Measurements from ENCODE around the gene PLA2G10. TPM values are rescaled to one million over a fixed set of nuclear protein-coding genes. Genes with fewer than 3 reads are reported as not detected.
A peak's percentile ranks its signal among the peaks of the same experiment; 100 is the strongest.
"Not testable (repeated sequence)": the region's sequence is repeated elsewhere in the genome, so short reads cannot be mapped to it uniquely, and the experiment has no call there.

PLA2G10 gene
- polyA plus RNA-seq, 2 donors = 0.04 to 0.24 TPM

GRCh38 chr16:14667347-14668266, 26.5 kb downstream of the PLA2G10 start:
- peaks cover 10 to 16% of the 10 kb centered on the region in 2 donors for H3K36me3 ChIP-seq (ENCODE audit: control insufficient read depth in 2 of 2, insufficient read depth in 2 of 2, low read length in 1 of 2)
- no peak overlapping the region for H3K27ac ChIP-seq (ENCODE audit: low read depth in 2 of 2, low read length in 1 of 2)
- H3K27me3 ChIP-seq (ENCODE audit: control insufficient read depth in 1 of 2, insufficient read depth in 2 of 2, low read length in 2 of 2) = no peaks in the 10 kb centered on the region
- H3K4me1 ChIP-seq (ENCODE audit: control insufficient read depth in 2 of 2, insufficient read depth in 2 of 2, low read length in 1 of 2) = no peaks in the 10 kb centered on the region
- 80 to 89% methylated on average over 16 of the region's 16 CpGs for WGBS, 2 donors
- no peak overlapping the region for H3K4me3 ChIP-seq (ENCODE audit: low read depth in 1 of 2, low read length in 2 of 2)
- H3K9me3 ChIP-seq (ENCODE audit: control insufficient read depth in 2 of 2, insufficient read depth in 1 of 2, low read depth in 1 of 2, low read length in 1 of 2) = no peaks in the 10 kb centered on the region

GRCh38 chr16:14658063-14658462, 36.0 kb downstream of the PLA2G10 start:
- Histone ChIP-seq H3K36me3 (ENCODE audit: control insufficient read depth in 2 of 2, insufficient read depth in 2 of 2, low read length in 1 of 2) (peaks cover 12 to 17% of the 10 kb centered on the region in 2 donors), H3K27me3 (ENCODE audit: control insufficient read depth in 1 of 2, insufficient read depth in 2 of 2, low read length in 2 of 2) (no peaks in the 10 kb centered on the region), H3K27ac (ENCODE audit: low read depth in 2 of 2, low read length in 1 of 2) (no peak overlapping the region), H3K4me3 (ENCODE audit: low read depth in 1 of 2, low read length in 2 of 2) (no peak overlapping the region), H3K9me3 (ENCODE audit: control insufficient read depth in 2 of 2, insufficient read depth in 1 of 2, low read depth in 1 of 2, low read length in 1 of 2) (peaks cover 0 to 1% of the 10 kb centered on the region in 2 donors), H3K4me1 (ENCODE audit: control insufficient read depth in 2 of 2, insufficient read depth in 2 of 2, low read length in 1 of 2) (no peaks in the 10 kb centered on the region)
- WGBS, 2 donors = 77 to 85% methylated on average over 2 of the region's 2 CpGs

- Histone ChIP-seq H3K27me3 (ENCODE audit: control insufficient read depth in 1 of 2, insufficient read depth in 2 of 2, low read length in 2 of 2) (no peaks in the 10 kb centered on the region), H3K4me1 (ENCODE audit: control insufficient read depth in 2 of 2, insufficient read depth in 2 of 2, low read length in 1 of 2) (no peaks in the 10 kb centered on the region), H3K36me3 (ENCODE audit: control insufficient read depth in 2 of 2, insufficient read depth in 2 of 2, low read length in 1 of 2) (peaks cover 8 to 10% of the 10 kb centered on the region in 2 donors), H3K4me3 (ENCODE audit: low read depth in 1 of 2, low read length in 2 of 2) (no peak overlapping the region), H3K27ac (ENCODE audit: low read depth in 2 of 2, low read length in 1 of 2) (no peak overlapping the region), H3K9me3 (ENCODE audit: control insufficient read depth in 2 of 2, insufficient read depth in 1 of 2, low read depth in 1 of 2, low read length in 1 of 2) (peaks cover 0 to 1% of the 10 kb centered on the region in 2 donors)
- WGBS, 2 donors = 91 to 97% methylated on average over 2 of the region's 2 CpGs
Measured at GRCh38 chr16:14652726-14653125, 41.4 kb downstream of the PLA2G10 start.

DNA sequence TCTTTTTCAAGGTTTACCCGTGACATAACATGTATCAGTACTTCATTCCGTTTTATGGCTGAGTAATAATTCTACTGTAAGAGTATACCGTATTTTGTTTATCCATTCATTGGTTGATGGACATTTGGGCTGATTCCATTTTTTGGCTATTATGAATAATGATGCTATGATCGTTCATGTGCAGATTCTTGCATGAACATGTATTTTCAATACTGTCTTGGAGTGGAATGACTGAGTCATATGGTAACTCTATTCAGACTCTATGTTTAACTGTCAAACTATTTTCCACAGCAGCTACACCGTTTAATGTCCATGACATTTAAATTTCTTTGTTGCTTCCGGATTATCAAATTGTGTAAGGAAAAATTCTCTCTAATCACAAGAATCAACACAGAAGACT, 43.5 kb downstream of the PLA2G10 start:
- Histone ChIP-seq H3K36me3 (ENCODE audit: control insufficient read depth in 2 of 2, insufficient read depth in 2 of 2, low read length in 1 of 2) (peaks cover 4 to 12% of the 10 kb centered on the region in 2 donors), H3K27me3 (ENCODE audit: control insufficient read depth in 1 of 2, insufficient read depth in 2 of 2, low read length in 2 of 2) (no peaks in the 10 kb centered on the region), H3K4me3 (ENCODE audit: low read depth in 1 of 2, low read length in 2 of 2) (no peak overlapping the region), H3K27ac (ENCODE audit: low read depth in 2 of 2, low read length in 1 of 2) (peak overlapping the region in 1 of 2 donors; percentile 43), H3K9me3 (ENCODE audit: control insufficient read depth in 2 of 2, insufficient read depth in 1 of 2, low read depth in 1 of 2, low read length in 1 of 2) (peaks cover 0 to 1% of the 10 kb centered on the region in 2 donors), H3K4me1 (ENCODE audit: control insufficient read depth in 2 of 2, insufficient read depth in 2 of 2, low read length in 1 of 2) (no peaks in the 10 kb centered on the region)
- 39 to 59% methylated on average over 6 of the region's 6 CpGs for WGBS, 2 donors

DNA sequence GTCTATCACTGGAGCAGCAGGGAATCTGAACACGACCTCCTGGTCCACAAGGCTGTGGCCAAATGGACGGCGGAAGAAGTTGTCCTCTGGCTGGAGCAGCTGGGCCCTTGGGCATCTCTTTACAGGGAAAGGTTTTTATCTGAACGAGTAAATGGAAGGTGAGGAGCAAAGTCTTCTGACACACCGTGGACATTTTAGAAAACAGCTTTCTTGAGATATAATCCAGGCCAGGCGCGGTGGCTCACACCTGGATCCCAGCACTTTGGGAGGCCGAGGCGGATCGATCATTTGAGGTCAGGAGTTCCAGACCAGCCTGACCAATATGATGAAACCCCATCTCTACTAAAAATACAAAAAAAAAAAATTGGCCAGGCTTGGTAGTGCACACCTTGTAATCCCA, 44.3 kb downstream of the PLA2G10 start:
- no peaks in the 10 kb centered on the region for H3K27me3 ChIP-seq (ENCODE audit: control insufficient read depth in 1 of 2, insufficient read depth in 2 of 2, low read length in 2 of 2)
- H3K9me3 ChIP-seq (ENCODE audit: control insufficient read depth in 2 of 2, insufficient read depth in 1 of 2, low read depth in 1 of 2, low read length in 1 of 2) = no peaks in the 10 kb centered on the region
- H3K36me3 ChIP-seq (ENCODE audit: control insufficient read depth in 2 of 2, insufficient read depth in 2 of 2, low read length in 1 of 2) = peaks cover 8 to 13% of the 10 kb centered on the region in 2 donors
- H3K4me3 ChIP-seq (ENCODE audit: low read depth in 1 of 2, low read length in 2 of 2) = no peak overlapping the region
- H3K4me1 ChIP-seq (ENCODE audit: control insufficient read depth in 2 of 2, insufficient read depth in 2 of 2, low read length in 1 of 2) = no peaks in the 10 kb centered on the region
- 93 to 94% methylated on average over 10 of the region's 10 CpGs for WGBS, 2 donors
- H3K27ac ChIP-seq (ENCODE audit: low read depth in 2 of 2, low read length in 1 of 2) = no peak overlapping the region

DNA sequence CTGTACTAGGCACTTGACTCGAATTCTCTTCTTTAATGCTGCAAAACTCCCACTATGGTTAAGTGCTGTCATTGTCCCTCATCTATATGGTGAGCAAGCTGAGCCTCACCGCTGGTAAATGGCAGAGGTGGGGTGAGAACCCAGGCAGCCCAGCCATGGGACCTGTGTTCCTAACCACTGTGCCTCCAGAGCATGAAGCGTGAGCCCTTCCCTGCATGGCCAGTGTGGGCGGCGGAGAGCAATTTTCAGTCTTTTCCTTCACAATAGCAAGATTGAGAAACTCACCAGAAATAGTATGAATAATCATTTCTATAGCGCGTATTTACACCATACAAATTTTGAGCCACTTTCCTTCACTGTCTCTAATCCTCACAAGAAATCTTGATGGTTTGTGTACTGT, 52.2 kb downstream of the PLA2G10 start:
- no peaks in the 10 kb centered on the region for H3K27me3 ChIP-seq (ENCODE audit: control insufficient read depth in 1 of 2, insufficient read depth in 2 of 2, low read length in 2 of 2)
- H3K36me3 ChIP-seq (ENCODE audit: control insufficient read depth in 2 of 2, insufficient read depth in 2 of 2, low read length in 1 of 2) = peaks cover 4 to 7% of the 10 kb centered on the region in 2 donors
- no peak overlapping the region for H3K4me3 ChIP-seq (ENCODE audit: low read depth in 1 of 2, low read length in 2 of 2)
- no peaks in the 10 kb centered on the region for H3K4me1 ChIP-seq (ENCODE audit: control insufficient read depth in 2 of 2, insufficient read depth in 2 of 2, low read length in 1 of 2)
- no peak overlapping the region for H3K27ac ChIP-seq (ENCODE audit: low read depth in 2 of 2, low read length in 1 of 2)
- WGBS, 2 donors = 92% methylated on average over 7 of the region's 7 CpGs
- no peaks in the 10 kb centered on the region for H3K9me3 ChIP-seq (ENCODE audit: control insufficient read depth in 2 of 2, insufficient read depth in 1 of 2, low read depth in 1 of 2, low read length in 1 of 2)

DNA sequence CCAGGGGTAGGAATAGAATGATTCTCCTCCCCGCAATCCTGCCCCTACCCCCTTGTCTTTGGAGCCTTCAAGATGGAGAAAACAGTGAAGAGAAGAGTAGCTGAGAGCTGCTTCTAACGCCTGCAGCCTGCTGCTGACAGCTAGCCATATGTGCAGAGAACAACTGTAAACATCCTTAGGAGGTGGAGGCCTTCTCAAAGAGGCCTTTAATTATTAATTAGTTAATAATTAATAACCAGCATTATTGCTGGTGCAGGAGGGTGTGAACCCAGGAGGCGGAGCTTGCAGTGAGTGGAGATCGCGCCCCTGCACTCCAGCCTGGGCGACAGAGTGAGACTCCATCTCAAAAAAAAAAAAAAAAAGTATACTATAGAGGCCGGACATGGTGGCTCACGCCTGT, 52.9 kb downstream of the PLA2G10 start:
- Histone ChIP-seq H3K9me3 (ENCODE audit: control insufficient read depth in 2 of 2, insufficient read depth in 1 of 2, low read depth in 1 of 2, low read length in 1 of 2) (no peaks in the 10 kb centered on the region), H3K27me3 (ENCODE audit: control insufficient read depth in 1 of 2, insufficient read depth in 2 of 2, low read length in 2 of 2) (no peaks in the 10 kb centered on the region), H3K27ac (ENCODE audit: low read depth in 2 of 2, low read length in 1 of 2) (no peak overlapping the region), H3K4me1 (ENCODE audit: control insufficient read depth in 2 of 2, insufficient read depth in 2 of 2, low read length in 1 of 2) (no peaks in the 10 kb centered on the region), H3K4me3 (ENCODE audit: low read depth in 1 of 2, low read length in 2 of 2) (no peak overlapping the region), H3K36me3 (ENCODE audit: control insufficient read depth in 2 of 2, insufficient read depth in 2 of 2, low read length in 1 of 2) (peaks cover 4 to 7% of the 10 kb centered on the region in 2 donors)
- WGBS, 2 donors = 84 to 95% methylated on average over 8 of the region's 8 CpGs

- peaks cover 4 to 7% of the 10 kb centered on the region in 2 donors for H3K36me3 ChIP-seq (ENCODE audit: control insufficient read depth in 2 of 2, insufficient read depth in 2 of 2, low read length in 1 of 2)
- 69 to 81% methylated on average over 10 of the region's 10 CpGs for WGBS, 2 donors
- no peaks in the 10 kb centered on the region for H3K9me3 ChIP-seq (ENCODE audit: control insufficient read depth in 2 of 2, insufficient read depth in 1 of 2, low read depth in 1 of 2, low read length in 1 of 2)
- no peaks in the 10 kb centered on the region for H3K27me3 ChIP-seq (ENCODE audit: control insufficient read depth in 1 of 2, insufficient read depth in 2 of 2, low read length in 2 of 2)
- peak overlapping the region in 1 of 2 donors; percentile 56 for H3K27ac ChIP-seq (ENCODE audit: low read depth in 2 of 2, low read length in 1 of 2)
- H3K4me3 ChIP-seq (ENCODE audit: low read depth in 1 of 2, low read length in 2 of 2) = no peak overlapping the region
- H3K4me1 ChIP-seq (ENCODE audit: control insufficient read depth in 2 of 2, insufficient read depth in 2 of 2, low read length in 1 of 2) = no peaks in the 10 kb centered on the region
Measured at GRCh38 chr16:14640538-14640937, 53.6 kb downstream of the PLA2G10 start.

DNA sequence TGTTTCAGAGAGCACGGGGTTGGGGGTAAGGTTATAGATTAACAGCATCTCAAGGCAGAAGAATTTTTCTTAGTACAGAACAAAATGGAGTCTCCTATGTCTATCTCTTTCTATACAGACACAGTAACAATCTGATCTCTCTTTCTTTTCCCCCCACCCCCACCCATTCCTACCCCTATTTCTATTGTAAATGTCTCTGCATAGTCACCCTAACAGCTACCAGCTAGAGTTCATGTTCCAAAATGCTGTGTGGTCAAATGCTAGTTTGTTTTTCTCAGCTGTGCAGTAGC, 57.2 kb downstream of the PLA2G10 start:
- H3K27me3 ChIP-seq (ENCODE audit: control insufficient read depth in 1 of 2, insufficient read depth in 2 of 2, low read length in 2 of 2); H3K4me3 ChIP-seq (ENCODE audit: low read depth in 1 of 2, low read length in 2 of 2); H3K4me1 ChIP-seq (ENCODE audit: control insufficient read depth in 2 of 2, insufficient read depth in 2 of 2, low read length in 1 of 2); H3K27ac ChIP-seq (ENCODE audit: low read depth in 2 of 2, low read length in 1 of 2); H3K9me3 ChIP-seq (ENCODE audit: control insufficient read depth in 2 of 2, insufficient read depth in 1 of 2, low read depth in 1 of 2, low read length in 1 of 2); H3K36me3 ChIP-seq (ENCODE audit: control insufficient read depth in 2 of 2, insufficient read depth in 2 of 2, low read length in 1 of 2): not testable (repeated sequence)
- WGBS, 2 donors = 21 to 59% methylated on average over 1 of the region's 1 CpG

Measured in esophagus (tissue), 2 donors.